Endothelial cell (in vitro differentiated cells): ENCODE measurements around the gene KIN. TPM values are rescaled to one million over a fixed set of nuclear protein-coding genes. Genes with fewer than 3 reads are reported as not detected.

ENCODE experiments used
- DNase-seq: peaks from one replicate; pipeline ENCODE4 v3.0.0; 2021; ENCODE audit warnings: low spot score
- H3K27ac Mint-ChIP-seq: one replicate; pipeline ENCODE4 v1.8.0; 2021; ENCODE audit warnings: mixed read lengths, inconsistent platforms; ENCODE audit not compliant: unreplicated experiment
- H3K27me3 Mint-ChIP-seq: one replicate; pipeline ENCODE4 v1.8.0; 2021; ENCODE audit warnings: mild to moderate bottlenecking, moderate library complexity, mixed read lengths, inconsistent platforms; ENCODE audit not compliant: unreplicated experiment
- H3K36me3 Mint-ChIP-seq: one replicate; pipeline ENCODE4 v1.8.0; 2021; ENCODE audit warnings: mild to moderate bottlenecking, low read depth, mixed read lengths, inconsistent platforms; ENCODE audit not compliant: unreplicated experiment
- H3K4me1 Mint-ChIP-seq: one replicate; pipeline ENCODE4 v1.8.0; 2021; ENCODE audit warnings: mild to moderate bottlenecking, mixed read lengths, inconsistent platforms; ENCODE audit not compliant: unreplicated experiment
- H3K4me3 Mint-ChIP-seq: one replicate; pipeline ENCODE4 v1.8.0; 2021; ENCODE audit warnings: mild to moderate bottlenecking, mixed read lengths, inconsistent platforms; ENCODE audit not compliant: unreplicated experiment
- H3K9me3 Mint-ChIP-seq: one replicate; pipeline ENCODE4 v1.8.0; 2021; ENCODE audit warnings: mixed read lengths, inconsistent platforms; ENCODE audit not compliant: unreplicated experiment
- CTCF ChIP-seq: fragments of 200-600 bp; sonication (generic); IDR thresholded peaks from one replicate; pipeline ENCODE4 v1.5.0; 2021; ENCODE audit warnings: antibody characterized with exemption; ENCODE audit not compliant: unreplicated experiment
- total RNA-seq: library from RNA; stranded (reverse); fragmentation: NEBNext Ultra II Directional; extraction: Animal tissue kit (Norgen Biotek cat#: 25700); gene quantifications from one replicate; pipeline ENCODE4 v1.2.1, GENCODE V29; 2021; ENCODE audit not compliant: unreplicated experiment

The KIN gene
- total RNA-seq, 1 donor from 2014 or later: 13.2 TPM

GRCh38 chr10:7768417-7768816, 19.4 kb downstream of the KIN start:
- H3K27ac Mint-ChIP-seq: no peak overlapping the region
- DNase-seq: no peak
- no peak overlapping the region for H3K4me3 Mint-ChIP-seq
- no peak for TF ChIP-seq CTCF
- H3K9me3 Mint-ChIP-seq: no peaks in the 10 kb centered on the region
- H3K36me3 Mint-ChIP-seq: peaks cover 20% of the 10 kb centered on the region
- H3K4me1 Mint-ChIP-seq: no peaks in the 10 kb centered on the region
- H3K27me3 Mint-ChIP-seq: no peaks in the 10 kb centered on the region

GRCh38 chr10:7767209-7767608, 20.6 kb downstream of the KIN start:
- Mint-ChIP-seq H3K36me3 (peaks cover 13% of the 10 kb centered on the region), H3K9me3 (no peaks in the 10 kb centered on the region), H3K27me3 (no peaks in the 10 kb centered on the region), H3K4me3 (no peak overlapping the region), H3K4me1 (no peaks in the 10 kb centered on the region), H3K27ac (no peak overlapping the region)
- no peak for DNase-seq
- no peak for TF ChIP-seq CTCF

- H3K4me3 Mint-ChIP-seq: no peak overlapping the region
- TF ChIP-seq CTCF: no peak
- H3K27me3 Mint-ChIP-seq: no peaks in the 10 kb centered on the region
- DNase-seq: no peak
- H3K9me3 Mint-ChIP-seq: no peaks in the 10 kb centered on the region
- peaks cover 13% of the 10 kb centered on the region for H3K36me3 Mint-ChIP-seq
- H3K27ac Mint-ChIP-seq: no peak overlapping the region
- no peaks in the 10 kb centered on the region for H3K4me1 Mint-ChIP-seq
Measured at GRCh38 chr10:7766241-7766640, 21.6 kb downstream of the KIN start.

- DNase-seq: no peak
- Mint-ChIP-seq H3K4me3 (no peak overlapping the region), H3K27me3 (no peaks in the 10 kb centered on the region), H3K9me3 (no peaks in the 10 kb centered on the region), H3K36me3 (peaks cover 11% of the 10 kb centered on the region), H3K27ac (no peak overlapping the region), H3K4me1 (no peaks in the 10 kb centered on the region)
- TF ChIP-seq CTCF: no peak
Measured at GRCh38 chr10:7763929-7764328, 23.9 kb downstream of the KIN start.

GRCh38 chr10:7756360-7756992, 31.3 kb downstream of the KIN start:
- Mint-ChIP-seq H3K4me1 (no peaks in the 10 kb centered on the region), H3K4me3 (no peak overlapping the region), H3K36me3 (peaks cover 36% of the 10 kb centered on the region), H3K27ac (no peak overlapping the region), H3K27me3 (peaks cover 1% of the 10 kb centered on the region), H3K9me3 (no peaks in the 10 kb centered on the region)
- no peak for TF ChIP-seq CTCF
- peak; percentile 33 for DNase-seq
